ENCODE measurements around the gene LMO3.

- TF ChIP-seq, protein P1, sequence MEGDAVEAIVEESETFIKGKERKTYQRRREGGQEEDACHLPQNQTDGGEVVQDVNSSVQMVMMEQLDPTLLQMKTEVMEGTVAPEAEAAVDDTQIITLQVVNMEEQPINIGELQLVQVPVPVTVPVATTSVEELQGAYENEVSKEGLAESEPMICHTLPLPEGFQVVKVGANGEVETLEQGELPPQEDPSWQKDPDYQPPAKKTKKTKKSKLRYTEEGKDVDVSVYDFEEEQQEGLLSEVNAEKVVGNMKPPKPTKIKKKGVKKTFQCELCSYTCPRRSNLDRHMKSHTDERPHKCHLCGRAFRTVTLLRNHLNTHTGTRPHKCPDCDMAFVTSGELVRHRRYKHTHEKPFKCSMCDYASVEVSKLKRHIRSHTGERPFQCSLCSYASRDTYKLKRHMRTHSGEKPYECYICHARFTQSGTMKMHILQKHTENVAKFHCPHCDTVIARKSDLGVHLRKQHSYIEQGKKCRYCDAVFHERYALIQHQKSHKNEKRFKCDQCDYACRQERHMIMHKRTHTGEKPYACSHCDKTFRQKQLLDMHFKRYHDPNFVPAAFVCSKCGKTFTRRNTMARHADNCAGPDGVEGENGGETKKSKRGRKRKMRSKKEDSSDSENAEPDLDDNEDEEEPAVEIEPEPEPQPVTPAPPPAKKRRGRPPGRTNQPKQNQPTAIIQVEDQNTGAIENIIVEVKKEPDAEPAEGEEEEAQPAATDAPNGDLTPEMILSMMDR (IDR thresholded peaks at IDR 0.05), result no peak
- no peak for TF ChIP-seq POLR2A (IDR thresholded peaks at IDR 0.05)
- no peak for TF ChIP-seq POLR2AphosphoS5 (IDR thresholded peaks at IDR 0.05)
Measured at GRCh38 chr12:16587514-16587913, 18.4 kb downstream of the LMO3 start.
